HG02763 (cell line): ENCODE results near the gene MGAT5.

Source experiments
- ATAC-seq: cut with Tn5 transposase; IDR thresholded peaks from one replicate; pipeline ENCODE4 v1.9.1; 2021; ENCODE audit warnings: mild to moderate bottlenecking, moderate library complexity; ENCODE audit not compliant: unreplicated experiment

MGAT5 gene

DNA sequence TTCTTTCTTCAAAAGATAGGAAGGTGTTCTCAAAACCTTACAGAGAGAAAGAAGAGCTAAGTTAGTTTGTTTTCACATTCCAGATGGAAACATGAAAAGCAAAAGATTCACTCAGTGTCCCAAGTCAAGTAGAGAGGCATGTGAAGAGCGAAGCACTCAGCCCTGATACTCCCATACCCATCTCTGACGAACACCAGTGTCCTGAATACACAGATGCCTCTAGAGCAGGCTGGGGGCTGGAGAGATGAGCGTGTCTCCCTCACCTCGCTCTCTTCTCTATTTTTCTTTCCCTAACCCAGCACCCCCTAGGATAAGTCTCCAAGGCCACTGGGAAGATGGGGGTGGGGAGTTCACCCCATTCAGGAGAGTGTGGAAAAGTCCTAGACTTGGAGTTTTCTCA is 237.2 kb downstream of the MGAT5 start:
- ATAC-seq = no peak

DNA sequence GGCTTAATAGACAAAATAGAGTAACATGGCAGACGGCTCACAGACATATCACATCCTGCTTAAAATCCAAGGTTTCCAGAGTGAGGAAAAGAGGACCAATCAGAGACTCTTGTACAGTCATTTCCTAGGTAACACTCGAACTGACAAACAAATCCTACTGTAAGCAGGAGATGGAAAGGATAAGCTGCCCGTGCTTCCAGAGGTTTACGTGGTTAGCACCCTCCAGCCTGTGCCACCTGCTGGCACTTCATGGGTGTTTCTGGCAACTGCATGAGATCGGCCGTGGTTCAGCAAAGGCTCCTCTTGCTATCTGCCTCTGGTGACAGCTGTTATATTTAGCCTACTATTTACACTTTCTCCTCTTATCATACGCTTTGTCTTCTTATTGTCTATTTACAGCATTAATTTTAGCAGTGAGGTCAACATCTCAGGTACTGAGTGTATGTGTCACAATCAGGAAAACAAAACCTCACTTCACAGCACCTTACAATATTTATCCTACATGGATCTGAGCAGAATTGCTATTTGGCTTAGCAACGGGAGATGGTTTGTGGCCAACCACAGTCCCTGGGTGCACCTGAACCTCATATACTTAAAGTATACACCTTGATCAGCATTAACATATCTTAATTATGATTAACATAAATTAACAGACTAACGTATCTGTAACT is 238.0 kb downstream of the MGAT5 start:
- ATAC-seq = no peak

DNA sequence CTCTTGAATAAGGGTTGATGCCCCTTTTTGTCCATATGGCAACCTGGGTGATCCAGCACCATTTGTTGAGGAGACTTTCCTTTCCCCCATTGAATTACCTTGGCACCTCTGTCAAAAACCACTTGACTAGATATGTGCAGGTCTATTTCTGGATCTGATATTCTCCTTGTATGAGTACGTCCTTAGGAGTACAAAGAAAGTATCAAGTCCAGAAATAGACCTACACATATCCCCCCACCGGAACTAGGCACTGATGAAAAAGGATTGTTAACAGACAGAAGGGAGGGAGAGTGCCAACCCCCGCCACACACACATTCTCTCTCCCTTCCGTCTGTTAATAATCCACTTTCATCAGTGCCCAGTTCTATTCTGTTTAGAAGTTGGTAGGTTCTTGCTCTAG is 239.9 kb downstream of the MGAT5 start:
- ATAC-seq = no peak

GRCh38 chr2:134498654-134499053 is 244.8 kb downstream of the MGAT5 start:
- no peak for ATAC-seq

- no peak for ATAC-seq
Observed at GRCh38 chr2:134499307-134499926, 245.5 kb downstream of the MGAT5 start.

- no peak for ATAC-seq
Observed at GRCh38 chr2:134500211-134500935, 246.5 kb downstream of the MGAT5 start.

DNA sequence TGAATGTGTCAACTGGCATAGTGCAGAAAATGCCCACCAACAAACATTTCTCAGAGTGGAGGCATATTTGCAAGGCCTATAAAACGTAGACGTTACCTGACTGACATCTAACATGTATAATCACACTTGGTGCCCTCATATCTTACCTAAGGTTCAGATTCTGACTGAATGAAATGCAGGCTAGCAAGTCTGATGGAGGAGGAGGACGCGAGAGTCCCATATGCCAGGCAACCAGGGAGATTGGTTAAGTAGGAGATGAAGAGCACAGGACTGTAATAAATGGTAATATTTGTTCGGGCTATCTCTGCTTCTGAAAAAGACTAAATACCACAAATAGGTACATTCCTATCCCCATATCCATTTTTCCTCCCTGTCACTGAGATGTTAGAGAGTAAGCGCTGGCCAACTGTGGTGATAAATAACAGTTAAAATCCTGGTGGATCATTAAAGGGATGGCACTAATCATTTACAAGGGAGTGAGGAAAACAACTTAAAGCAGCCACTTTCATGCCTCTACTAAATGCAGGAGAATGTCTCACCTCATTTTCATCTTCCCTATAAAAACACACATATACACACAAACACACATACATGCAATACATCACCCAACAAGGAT is 247.7 kb downstream of the MGAT5 start:
- no peak for ATAC-seq

DNA sequence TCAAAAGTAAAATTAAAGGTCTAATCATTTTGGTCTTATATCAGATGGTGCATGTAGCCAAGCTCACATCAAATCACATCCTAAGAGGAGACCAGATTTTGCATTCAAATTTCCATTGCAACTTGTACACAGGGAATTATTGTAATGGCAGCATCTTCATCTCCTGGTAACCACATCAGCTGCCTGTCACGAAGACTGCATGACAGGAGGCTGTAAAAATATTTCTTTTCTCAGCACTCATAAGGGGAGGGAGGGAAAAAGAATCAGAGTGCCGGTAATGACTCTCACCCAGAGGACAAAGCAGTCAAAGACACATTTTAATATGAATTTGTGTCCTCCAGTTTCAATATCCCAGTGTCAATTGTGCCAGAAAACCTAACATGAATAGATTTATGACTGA is 248.2 kb downstream of the MGAT5 start:
- no peak for ATAC-seq
